ENCODE results near the gene NOL9.
"Not testable (repeated sequence)": the region's sequence is repeated elsewhere in the genome, so short reads cannot be mapped to it uniquely, and the experiment has no call there.

Gene NOL9

GRCh38 chr1:6495041-6495441 is 59.3 kb downstream of the NOL9 start:
- Histone ChIP-seq H3K27ac (replicated peaks; ENCODE audit: low read length) (no peak overlapping the region), H4K91ac (ENCODE audit: low read depth, low read length, poor library complexity) (no peak overlapping the region), H2BK120ac (ENCODE audit: low read depth, low read length) (no peak overlapping the region), H4K8ac (ENCODE audit: low read depth, low read length) (no peak overlapping the region), H2BK15ac (ENCODE audit: low read length) (no peak overlapping the region), H3K14ac (ENCODE audit: low read length) (no peak overlapping the region), H3K9me3 (replicated peaks in 1 of 2; ENCODE audit: control insufficient read depth in 2 of 2, insufficient read depth in 1 of 2, low read depth in 1 of 2, low read length in 2 of 2) (no peaks in the 10 kb centered on the region), H3K23ac (ENCODE audit: low read depth, low read length, poor library complexity) (peak overlapping the region; percentile 37), H3K18ac (ENCODE audit: low read length) (peak overlapping the region; percentile 31), H3K27me3 (ENCODE audit: control insufficient read depth in 3 of 3, insufficient read depth in 3 of 3, low read depth in 1 of 3, low read length in 3 of 3) (peaks cover 0 to 16% (median 14%) of the 10 kb centered on the region in 3 experiments), H3K79me1 (ENCODE audit: low read depth, low read length) (no peaks in the 10 kb centered on the region), H3K9ac (ENCODE audit: low read depth, low read length, poor library complexity) (no peak overlapping the region), H2AK5ac (ENCODE audit: low read depth, low read length) (peak overlapping the region; percentile 42), H2AFZ (ENCODE audit: low read length) (no peak overlapping the region), H3K4me2 (ENCODE audit: insufficient read depth, low read length, poor library complexity, severe bottlenecking) (no peak overlapping the region), H3K4me1 (ENCODE audit: control insufficient read depth in 2 of 2, insufficient read depth in 1 of 2, low read depth in 1 of 2, low read length in 2 of 2) (peaks cover 21 to 32% of the 10 kb centered on the region in 2 donors), H2BK5ac (ENCODE audit: low read length) (no peak overlapping the region), H3K4ac (ENCODE audit: low read length) (no peak overlapping the region), H2BK12ac (ENCODE audit: low read length) (no peak overlapping the region), H3K36me3 (replicated peaks in 1 of 2; ENCODE audit: control insufficient read depth in 2 of 2, insufficient read depth in 2 of 2, low read length in 2 of 2) (no peaks in the 10 kb centered on the region), H3K4me3 (ENCODE audit: low read length in 2 of 2) (no peak overlapping the region)
- WGBS, 2 donors (ENCODE audit: extremely low coverage in 2 of 2, insufficient read length in 2 of 2, insufficient replicate concordance in 1 of 2), result no CpG with 5 or more reads among the region's 13 CpGs
- DNase-seq (ENCODE audit: low spot score), result no peak

GRCh38 chr1:6494627-6495026 is 59.7 kb downstream of the NOL9 start:
- WGBS, 2 donors (ENCODE audit: extremely low coverage in 2 of 2, insufficient read length in 2 of 2, insufficient replicate concordance in 1 of 2), result no CpG with 5 or more reads among the region's 4 CpGs
- no peaks in the 10 kb centered on the region for H3K36me3 ChIP-seq (replicated peaks in 1 of 2; ENCODE audit: control insufficient read depth in 2 of 2, insufficient read depth in 2 of 2, low read length in 2 of 2)
- no peak overlapping the region for H3K9ac ChIP-seq (ENCODE audit: low read depth, low read length, poor library complexity)
- peak overlapping the region; percentile 42 for H2AK5ac ChIP-seq (ENCODE audit: low read depth, low read length)
- H3K27ac ChIP-seq (replicated peaks; ENCODE audit: low read length), result no peak overlapping the region
- no peak overlapping the region for H3K4ac ChIP-seq (ENCODE audit: low read length)
- no peak overlapping the region for H4K91ac ChIP-seq (ENCODE audit: low read depth, low read length, poor library complexity)
- no peak overlapping the region for H3K14ac ChIP-seq (ENCODE audit: low read length)
- peaks cover 21 to 36% of the 10 kb centered on the region in 2 donors for H3K4me1 ChIP-seq (ENCODE audit: control insufficient read depth in 2 of 2, insufficient read depth in 1 of 2, low read depth in 1 of 2, low read length in 2 of 2)
- no peak overlapping the region for H3K4me3 ChIP-seq (ENCODE audit: low read length in 2 of 2)
- no peak overlapping the region for H2AFZ ChIP-seq (ENCODE audit: low read length)
- H3K23ac ChIP-seq (ENCODE audit: low read depth, low read length, poor library complexity), result peak overlapping the region; percentile 37
- no peaks in the 10 kb centered on the region for H3K79me1 ChIP-seq (ENCODE audit: low read depth, low read length)
- H2BK5ac ChIP-seq (ENCODE audit: low read length), result no peak overlapping the region
- no peak overlapping the region for H2BK12ac ChIP-seq (ENCODE audit: low read length)
- no peak overlapping the region for H3K4me2 ChIP-seq (ENCODE audit: insufficient read depth, low read length, poor library complexity, severe bottlenecking)
- no peak overlapping the region for H2BK15ac ChIP-seq (ENCODE audit: low read length)
- H3K9me3 ChIP-seq (replicated peaks in 1 of 2; ENCODE audit: control insufficient read depth in 2 of 2, insufficient read depth in 1 of 2, low read depth in 1 of 2, low read length in 2 of 2), result no peaks in the 10 kb centered on the region
- peaks cover 0 to 16% (median 10%) of the 10 kb centered on the region in 3 experiments for H3K27me3 ChIP-seq (ENCODE audit: control insufficient read depth in 3 of 3, insufficient read depth in 3 of 3, low read depth in 1 of 3, low read length in 3 of 3)
- no peak overlapping the region for H2BK120ac ChIP-seq (ENCODE audit: low read depth, low read length)
- H3K18ac ChIP-seq (ENCODE audit: low read length), result peak overlapping the region; percentile 31
- DNase-seq (ENCODE audit: low spot score), result no peak
- no peak overlapping the region for H4K8ac ChIP-seq (ENCODE audit: low read depth, low read length)

- no CpG with 5 or more reads among the region's 4 CpGs for WGBS, 2 donors (ENCODE audit: extremely low coverage in 2 of 2, insufficient read length in 2 of 2, insufficient replicate concordance in 1 of 2)
- not testable (repeated sequence) for H3K4ac ChIP-seq (ENCODE audit: low read length); H3K14ac ChIP-seq (ENCODE audit: low read length); H4K91ac ChIP-seq (ENCODE audit: low read depth, low read length, poor library complexity); H3K36me3 ChIP-seq (replicated peaks in 1 of 2; ENCODE audit: control insufficient read depth in 2 of 2, insufficient read depth in 2 of 2, low read length in 2 of 2); H3K18ac ChIP-seq (ENCODE audit: low read length); H3K23ac ChIP-seq (ENCODE audit: low read depth, low read length, poor library complexity); H2AK5ac ChIP-seq (ENCODE audit: low read depth, low read length); H2BK120ac ChIP-seq (ENCODE audit: low read depth, low read length); H2BK15ac ChIP-seq (ENCODE audit: low read length); H2BK5ac ChIP-seq (ENCODE audit: low read length); H2BK12ac ChIP-seq (ENCODE audit: low read length); H3K4me3 ChIP-seq (ENCODE audit: low read length in 2 of 2); H2AFZ ChIP-seq (ENCODE audit: low read length); H3K9ac ChIP-seq (ENCODE audit: low read depth, low read length, poor library complexity); H3K9me3 ChIP-seq (replicated peaks in 1 of 2; ENCODE audit: control insufficient read depth in 2 of 2, insufficient read depth in 1 of 2, low read depth in 1 of 2, low read length in 2 of 2); H3K79me1 ChIP-seq (ENCODE audit: low read depth, low read length); H3K27ac ChIP-seq (replicated peaks; ENCODE audit: low read length); DNase-seq (ENCODE audit: low spot score); H4K8ac ChIP-seq (ENCODE audit: low read depth, low read length); H3K4me2 ChIP-seq (ENCODE audit: insufficient read depth, low read length, poor library complexity, severe bottlenecking)
- H3K4me1 ChIP-seq (ENCODE audit: control insufficient read depth in 2 of 2, insufficient read depth in 1 of 2, low read depth in 1 of 2, low read length in 2 of 2), result peaks cover 17 to 33% of the 10 kb centered on the region in 2 donors
- H3K27me3 ChIP-seq (ENCODE audit: control insufficient read depth in 3 of 3, insufficient read depth in 3 of 3, low read depth in 1 of 3, low read length in 3 of 3), result peaks cover 0 to 16% (median 3%) of the 10 kb centered on the region in 3 experiments
These were observed 60.5 kb downstream of the NOL9 start for GRCh38 chr1:6493834-6494223.

- H2BK15ac ChIP-seq (ENCODE audit: low read length), result no peak overlapping the region
- no peak overlapping the region for H4K8ac ChIP-seq (ENCODE audit: low read depth, low read length)
- no peak overlapping the region for H3K14ac ChIP-seq (ENCODE audit: low read length)
- H3K23ac ChIP-seq (ENCODE audit: low read depth, low read length, poor library complexity), result peak overlapping the region; percentile 1
- H2AK5ac ChIP-seq (ENCODE audit: low read depth, low read length), result peak overlapping the region; percentile 40
- no peak overlapping the region for H4K91ac ChIP-seq (ENCODE audit: low read depth, low read length, poor library complexity)
- no peak overlapping the region for H3K4me3 ChIP-seq (ENCODE audit: low read length in 2 of 2)
- no peaks in the 10 kb centered on the region for H3K79me1 ChIP-seq (ENCODE audit: low read depth, low read length)
- no peak overlapping the region for H2BK12ac ChIP-seq (ENCODE audit: low read length)
- no peak overlapping the region for H3K9ac ChIP-seq (ENCODE audit: low read depth, low read length, poor library complexity)
- no peak overlapping the region for H2BK5ac ChIP-seq (ENCODE audit: low read length)
- WGBS, 2 donors (ENCODE audit: extremely low coverage in 2 of 2, insufficient read length in 2 of 2, insufficient replicate concordance in 1 of 2), result no CpG with 5 or more reads among the region's 10 CpGs
- peaks cover 0 to 12% (median 0%) of the 10 kb centered on the region in 3 experiments for H3K27me3 ChIP-seq (ENCODE audit: control insufficient read depth in 3 of 3, insufficient read depth in 3 of 3, low read depth in 1 of 3, low read length in 3 of 3)
- no peak overlapping the region for H3K18ac ChIP-seq (ENCODE audit: low read length)
- no peak overlapping the region for H3K4ac ChIP-seq (ENCODE audit: low read length)
- H3K4me1 ChIP-seq (ENCODE audit: control insufficient read depth in 2 of 2, insufficient read depth in 1 of 2, low read depth in 1 of 2, low read length in 2 of 2), result peaks cover 8 to 19% of the 10 kb centered on the region in 2 donors
- no peaks in the 10 kb centered on the region for H3K9me3 ChIP-seq (replicated peaks in 1 of 2; ENCODE audit: control insufficient read depth in 2 of 2, insufficient read depth in 1 of 2, low read depth in 1 of 2, low read length in 2 of 2)
- H2AFZ ChIP-seq (ENCODE audit: low read length), result no peak overlapping the region
- H2BK120ac ChIP-seq (ENCODE audit: low read depth, low read length), result no peak overlapping the region
- no peak for DNase-seq (ENCODE audit: low spot score)
- no peaks in the 10 kb centered on the region for H3K36me3 ChIP-seq (replicated peaks in 1 of 2; ENCODE audit: control insufficient read depth in 2 of 2, insufficient read depth in 2 of 2, low read length in 2 of 2)
- no peak overlapping the region for H3K4me2 ChIP-seq (ENCODE audit: insufficient read depth, low read length, poor library complexity, severe bottlenecking)
- no peak overlapping the region for H3K27ac ChIP-seq (replicated peaks; ENCODE audit: low read length)
These were observed 62.3 kb downstream of the NOL9 start for GRCh38 chr1:6491966-6492365.

All from neuronal stem cell (in vitro differentiated cells).